DMS 273 treated with DMSO at 0.1 percent for 48 hours (cell line): ENCODE data around the gene LDHAL6B.

Source experiments
- DNase-seq: peaks from one replicate; lab custom pipeline; 2025; lab: John Stamatoyannopoulos, UW

LDHAL6B gene

GRCh38 chr15:59218710-59219109 lies 12.1 kb downstream of the LDHAL6B start:
- no peak for DNase-seq

GRCh38 chr15:59221511-59222505 lies 15.2 kb downstream of the LDHAL6B start:
- DNase-seq, result no peak

- no peak for DNase-seq
These were observed 16.4 kb downstream of the LDHAL6B start for GRCh38 chr15:59222906-59223550.

GRCh38 chr15:59223736-59224135 lies 17.1 kb downstream of the LDHAL6B start:
- no peak for DNase-seq

GRCh38 chr15:59224474-59224873 lies 17.8 kb downstream of the LDHAL6B start:
- DNase-seq, result no peak

GRCh38 chr15:59227021-59227420 lies 20.4 kb downstream of the LDHAL6B start:
- DNase-seq, result no peak

GRCh38 chr15:59229015-59229414 lies 22.4 kb downstream of the LDHAL6B start:
- DNase-seq, result no peak

- no peak for DNase-seq
These were observed 22.8 kb downstream of the LDHAL6B start for GRCh38 chr15:59229453-59229852.

GRCh38 chr15:59230531-59231055 lies 23.9 kb downstream of the LDHAL6B start:
- no peak for DNase-seq

GRCh38 chr15:59232476-59232875 lies 25.8 kb downstream of the LDHAL6B start:
- no peak for DNase-seq

- no peak for DNase-seq
These were observed 29.8 kb downstream of the LDHAL6B start for GRCh38 chr15:59236394-59236793.

- DNase-seq, result no peak
These were observed 30.6 kb downstream of the LDHAL6B start for GRCh38 chr15:59237119-59237855.

- no peak for DNase-seq
These were observed 31.3 kb downstream of the LDHAL6B start for GRCh38 chr15:59237924-59238331.

- no peak for DNase-seq
These were observed 33.4 kb downstream of the LDHAL6B start for GRCh38 chr15:59240036-59240435.

- DNase-seq, result no peak
These were observed 36.0 kb downstream of the LDHAL6B start for GRCh38 chr15:59242649-59243048.

- DNase-seq, result no peak
These were observed 37.0 kb downstream of the LDHAL6B start for GRCh38 chr15:59243622-59244021.

- no peak for DNase-seq
These were observed 37.7 kb downstream of the LDHAL6B start for GRCh38 chr15:59244337-59244736.

GRCh38 chr15:59245559-59245958 lies 38.9 kb downstream of the LDHAL6B start:
- DNase-seq, result no peak

- no peak for DNase-seq
These were observed 40.7 kb downstream of the LDHAL6B start for GRCh38 chr15:59247364-59247763.

- no peak for DNase-seq
These were observed 43.2 kb downstream of the LDHAL6B start for GRCh38 chr15:59249816-59250215.

- no peak for DNase-seq
These were observed 43.6 kb downstream of the LDHAL6B start for GRCh38 chr15:59250249-59250648.
